ENCODE measurements around the gene RGS12. TPM values are rescaled to one million over a fixed set of nuclear protein-coding genes. Genes with fewer than 3 reads are reported as not detected.

RGS12 gene
- total RNA-seq, 4 donors from 2014 or later: 11.3 to 27.6 (median 14.6) TPM

DNA sequence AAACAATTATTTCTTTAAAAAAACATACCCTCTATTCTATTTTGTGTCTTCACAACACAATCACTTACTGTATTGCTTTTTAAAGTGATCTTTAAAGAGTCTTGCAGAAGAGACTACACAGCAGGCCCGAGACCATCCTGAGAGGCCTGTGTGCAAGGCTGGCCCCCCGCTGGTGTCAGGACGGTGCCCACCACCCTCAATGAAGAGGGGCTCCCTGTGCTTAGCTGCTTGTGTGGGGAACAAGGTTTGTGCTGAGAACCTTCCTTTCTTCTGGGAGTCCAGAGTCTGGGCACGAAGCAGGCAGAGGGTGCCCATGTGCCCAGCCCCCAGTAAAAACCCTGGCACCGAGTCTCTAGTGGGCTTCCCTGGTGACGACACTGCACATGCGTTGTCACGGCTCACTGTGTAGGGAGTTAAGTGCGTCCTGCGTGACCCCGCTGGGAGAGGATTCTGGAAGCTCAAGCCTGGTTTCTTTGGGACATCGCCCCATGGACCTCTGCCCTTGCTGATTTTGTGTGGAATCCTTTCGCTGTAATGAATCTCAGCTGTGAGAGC, 22.0 kb downstream of the RGS12 start:
- no peak for DNase-seq (ENCODE audit: low spot score)
- TF ChIP-seq, protein P1, sequence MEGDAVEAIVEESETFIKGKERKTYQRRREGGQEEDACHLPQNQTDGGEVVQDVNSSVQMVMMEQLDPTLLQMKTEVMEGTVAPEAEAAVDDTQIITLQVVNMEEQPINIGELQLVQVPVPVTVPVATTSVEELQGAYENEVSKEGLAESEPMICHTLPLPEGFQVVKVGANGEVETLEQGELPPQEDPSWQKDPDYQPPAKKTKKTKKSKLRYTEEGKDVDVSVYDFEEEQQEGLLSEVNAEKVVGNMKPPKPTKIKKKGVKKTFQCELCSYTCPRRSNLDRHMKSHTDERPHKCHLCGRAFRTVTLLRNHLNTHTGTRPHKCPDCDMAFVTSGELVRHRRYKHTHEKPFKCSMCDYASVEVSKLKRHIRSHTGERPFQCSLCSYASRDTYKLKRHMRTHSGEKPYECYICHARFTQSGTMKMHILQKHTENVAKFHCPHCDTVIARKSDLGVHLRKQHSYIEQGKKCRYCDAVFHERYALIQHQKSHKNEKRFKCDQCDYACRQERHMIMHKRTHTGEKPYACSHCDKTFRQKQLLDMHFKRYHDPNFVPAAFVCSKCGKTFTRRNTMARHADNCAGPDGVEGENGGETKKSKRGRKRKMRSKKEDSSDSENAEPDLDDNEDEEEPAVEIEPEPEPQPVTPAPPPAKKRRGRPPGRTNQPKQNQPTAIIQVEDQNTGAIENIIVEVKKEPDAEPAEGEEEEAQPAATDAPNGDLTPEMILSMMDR (IDR thresholded peaks at IDR 0.05): no peak
- no peak for ATAC-seq (ENCODE audit: low FRiP score)

DNA sequence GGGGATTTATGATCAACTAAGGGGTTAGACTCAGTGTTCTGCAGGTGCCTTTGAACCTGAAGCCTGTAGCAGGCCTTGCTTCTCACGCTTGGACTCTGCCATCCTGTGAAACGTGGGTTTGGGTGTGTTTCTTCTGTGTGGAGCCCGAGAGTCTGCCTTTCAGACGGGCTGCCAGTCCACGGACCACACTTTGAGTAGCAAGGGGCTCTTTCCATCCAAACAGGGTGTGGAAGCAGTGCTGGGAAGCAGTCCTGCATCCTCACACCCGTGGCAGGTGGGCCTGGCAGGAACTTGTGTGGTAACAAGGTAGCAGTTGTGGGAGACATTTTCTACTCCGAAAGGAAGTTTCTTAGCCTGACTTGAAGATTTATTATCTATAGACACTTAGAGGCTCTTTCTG, 22.7 kb downstream of the RGS12 start:
- DNase-seq (ENCODE audit: low spot score) (no peak), ATAC-seq (ENCODE audit: low FRiP score) (no peak)
- TF ChIP-seq, protein P1 (IDR thresholded peaks at IDR 0.05): no peak

DNA sequence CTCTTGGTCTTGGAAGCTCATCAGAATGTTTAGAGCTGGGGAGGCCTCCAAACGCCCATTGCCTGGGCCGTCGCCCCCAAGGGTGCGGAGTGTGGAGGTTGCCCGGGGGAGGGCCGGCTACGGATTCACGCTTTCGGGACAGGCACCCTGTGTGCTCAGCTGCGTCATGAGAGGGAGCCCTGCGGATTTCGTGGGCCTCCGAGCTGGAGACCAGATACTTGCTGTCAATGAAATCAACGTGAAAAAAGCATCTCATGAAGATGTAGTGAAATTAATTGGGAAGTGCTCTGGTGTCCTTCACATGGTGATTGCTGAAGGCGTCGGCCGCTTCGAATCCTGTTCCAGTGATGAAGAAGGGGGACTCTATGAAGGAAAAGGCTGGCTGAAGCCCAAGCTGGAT, 23.3 kb downstream of the RGS12 start:
- TF ChIP-seq, protein P1 (IDR thresholded peaks at IDR 0.05): no peak
- DNase-seq (ENCODE audit: low spot score): no peak
- ATAC-seq (ENCODE audit: low FRiP score): no peak

DNA sequence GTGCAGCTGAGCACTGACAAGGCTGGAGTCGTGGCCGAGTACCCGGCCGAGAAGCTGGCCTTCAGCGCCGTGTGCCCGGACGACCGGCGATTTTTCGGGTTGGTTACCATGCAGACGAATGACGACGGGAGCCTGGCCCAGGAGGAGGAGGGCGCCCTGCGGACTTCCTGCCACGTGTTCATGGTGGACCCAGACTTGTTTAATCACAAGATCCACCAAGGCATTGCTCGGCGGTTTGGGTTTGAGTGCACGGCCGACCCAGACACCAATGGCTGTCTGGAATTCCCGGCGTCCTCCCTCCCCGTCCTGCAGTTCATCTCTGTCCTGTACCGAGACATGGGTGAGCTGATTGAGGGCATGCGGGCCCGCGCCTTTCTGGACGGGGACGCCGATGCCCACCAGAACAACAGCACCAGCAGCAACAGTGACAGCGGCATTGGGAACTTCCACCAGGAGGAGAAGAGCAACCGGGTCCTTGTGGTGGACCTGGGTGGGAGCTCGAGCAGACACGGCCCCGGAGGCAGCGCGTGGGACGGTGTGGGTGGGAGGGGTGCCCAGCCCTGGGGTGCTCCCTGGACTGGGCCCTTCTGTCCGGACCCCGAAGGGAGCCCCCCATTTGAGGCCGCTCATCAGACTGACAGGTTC, 24.3 kb downstream of the RGS12 start:
- DNase-seq (ENCODE audit: low spot score): no peak
- ATAC-seq (ENCODE audit: low FRiP score): no peak
- TF ChIP-seq, protein P1 (IDR thresholded peaks at IDR 0.05): no peak

DNA sequence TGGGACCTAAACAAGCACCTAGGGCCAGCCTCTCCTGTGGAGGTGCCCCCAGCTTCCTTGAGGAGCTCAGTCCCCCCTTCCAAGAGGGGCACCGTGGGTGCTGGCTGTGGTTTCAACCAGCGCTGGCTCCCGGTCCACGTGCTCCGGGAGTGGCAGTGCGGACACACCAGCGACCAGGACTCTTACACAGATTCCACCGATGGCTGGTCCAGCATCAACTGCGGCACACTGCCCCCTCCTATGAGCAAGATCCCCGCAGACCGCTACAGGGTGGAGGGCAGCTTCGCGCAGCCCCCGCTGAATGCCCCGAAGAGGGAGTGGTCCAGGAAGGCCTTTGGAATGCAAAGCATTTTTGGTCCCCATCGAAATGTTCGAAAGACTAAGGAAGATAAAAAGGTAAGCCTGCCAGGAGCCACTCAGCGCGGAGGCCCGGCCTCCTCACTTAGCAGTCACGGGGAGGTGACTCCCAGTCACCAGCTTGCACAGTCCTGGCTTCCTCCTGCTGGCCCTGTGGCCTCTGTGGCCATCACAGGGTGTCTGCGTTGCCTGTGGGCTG, 24.9 kb downstream of the RGS12 start:
- DNase-seq (ENCODE audit: low spot score) (no peak), ATAC-seq (ENCODE audit: low FRiP score) (no peak)
- TF ChIP-seq, protein P1 (IDR thresholded peaks at IDR 0.05): no peak

DNA sequence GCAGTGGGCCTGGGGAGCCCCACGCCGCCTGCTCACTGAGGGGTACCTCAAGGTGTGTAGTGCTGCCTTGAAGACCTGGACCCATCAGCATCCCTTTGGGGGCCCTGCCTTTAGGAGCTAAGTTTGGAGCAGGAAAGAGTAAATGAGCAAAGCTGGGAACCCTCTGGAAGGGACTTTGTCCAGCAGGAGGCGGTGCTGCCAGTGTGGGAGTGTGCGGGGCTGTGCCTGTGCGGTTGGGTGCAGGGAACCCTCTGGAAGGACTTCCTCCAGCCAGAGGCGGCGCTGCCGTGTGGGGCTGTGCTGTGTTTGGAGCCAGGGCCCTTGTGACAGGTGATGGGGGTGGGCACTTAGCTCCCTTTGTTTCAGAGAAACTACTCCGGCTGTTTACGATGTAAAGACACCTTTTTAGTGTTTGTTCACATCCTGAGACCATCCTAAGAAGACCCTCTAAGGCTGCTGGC, 25.8 kb downstream of the RGS12 start:
- TF ChIP-seq, protein P1 (IDR thresholded peaks at IDR 0.05): no peak
- DNase-seq (ENCODE audit: low spot score) (no peak), ATAC-seq (ENCODE audit: low FRiP score) (no peak)
